GM23338 (cell line): ENCODE data around the gene INPP5D. TPM values are rescaled to one million over a fixed set of nuclear protein-coding genes. Genes with fewer than 3 reads are reported as not detected.

Experiments
- ATAC-seq: fragments of 200-7000 bp; cut with Tn5 transposase; 3 replicates; pipeline ENCODE4 v1.9.1; 2020
- DNase-seq: peaks from one replicate; pipeline ENCODE4 v3.0.0-alpha.2; 2015; ENCODE audit warnings: low spot score
- H2AFZ ChIP-seq: fragments of 200-600 bp; sonication (generic); 2 replicates; pipeline ENCODE4 v1.8.0; 2016; ENCODE audit warnings: antibody characterized with exemption, mild to moderate bottlenecking, moderate library complexity
- H3F3A ChIP-seq: fragments of 200-600 bp; sonication (generic); replicated peaks from 2 replicates; pipeline ENCODE4 v1.8.0; 2017; ENCODE audit warnings: antibody characterized with exemption, mixed run types, low read depth
- H3K27ac ChIP-seq: fragments of 200-600 bp; sonication (generic); 2 replicates; pipeline ENCODE4 v1.6.1; 2016; ENCODE audit warnings: low read depth
- H3K27me3 ChIP-seq: fragments of 200-600 bp; sonication (generic); 2 replicates; pipeline ENCODE4 v1.8.0; 2016; ENCODE audit warnings: mild to moderate bottlenecking, mixed run types, moderate library complexity; ENCODE audit not compliant: insufficient read depth
- H3K36me3 ChIP-seq: fragments of 200-600 bp; sonication (generic); 2 replicates; pipeline ENCODE4 v1.8.0; 2016; ENCODE audit warnings: mild to moderate bottlenecking; ENCODE audit not compliant: insufficient read depth
- H3K4me1 ChIP-seq: fragments of 200-600 bp; sonication (generic); 2 replicates; pipeline ENCODE4 v1.8.0; 2016; ENCODE audit warnings: mild to moderate bottlenecking, moderate library complexity; ENCODE audit not compliant: insufficient read depth
- H3K4me2 ChIP-seq: fragments of 200-600 bp; sonication (generic); 2 replicates; pipeline ENCODE4 v1.7.1; 2017; ENCODE audit warnings: mixed run types
- H3K4me3 ChIP-seq: fragments of 200-600 bp; sonication (generic); 2 replicates; pipeline ENCODE4 v1.6.1; 2016; ENCODE audit warnings: mixed run types
- H3K79me2 ChIP-seq: fragments of 200-600 bp; sonication (generic); replicated peaks from 2 replicates; pipeline ENCODE4 v1.8.0; 2017; ENCODE audit warnings: mild to moderate bottlenecking; ENCODE audit not compliant: insufficient read depth
- H3K9me2 ChIP-seq: fragments of 200-600 bp; sonication (generic); 2 replicates; pipeline ENCODE4 v1.8.0; 2017; ENCODE audit not compliant: insufficient read depth
- H4K20me1 ChIP-seq: fragments of 200-600 bp; sonication (generic); replicated peaks from 2 replicates; pipeline ENCODE4 v1.8.0; 2017; ENCODE audit warnings: mild to moderate bottlenecking; ENCODE audit not compliant: insufficient read depth
- H3K27ac Mint-ChIP-seq: 2 replicates; pipeline ENCODE4 v1.8.0; 2020; ENCODE audit warnings: inconsistent platforms, mild to moderate bottlenecking, moderate library complexity, mixed read lengths
- H3K27me3 Mint-ChIP-seq: 3 replicates; pipeline ENCODE4 v1.8.0; 2022; ENCODE audit warnings: low read depth, mild to moderate bottlenecking, moderate library complexity, mixed read lengths, inconsistent platforms; ENCODE audit not compliant: insufficient read depth, poor library complexity
- H3K36me3 Mint-ChIP-seq: 3 replicates; pipeline ENCODE4 v1.8.0; 2021; ENCODE audit warnings: low read depth, mild to moderate bottlenecking, inconsistent platforms, moderate library complexity, mixed read lengths
- H3K4me1 Mint-ChIP-seq: 3 replicates; pipeline ENCODE4 v1.8.0; 2020; ENCODE audit warnings: mild to moderate bottlenecking, inconsistent platforms, mixed read lengths
- H3K4me3 Mint-ChIP-seq: 3 replicates; pipeline ENCODE4 v1.8.0; 2021; ENCODE audit warnings: moderate library complexity, mild to moderate bottlenecking, inconsistent platforms, mixed read lengths
- H3K9me3 Mint-ChIP-seq: 3 replicates; pipeline ENCODE4 v1.8.0; 2020; ENCODE audit warnings: moderate library complexity, mild to moderate bottlenecking, inconsistent platforms, mixed read lengths
- EZH2phosphoT487 ChIP-seq: fragments of 200-600 bp; sonication (generic); IDR thresholded peaks from one replicate; pipeline ENCODE4 v1.8.1; 2018; ENCODE audit warnings: antibody characterized with exemption; ENCODE audit not compliant: unreplicated experiment
- JUNB ChIP-seq: IDR thresholded peaks from one replicate; pipeline ENCODE4 v1.6.1; 2016; ENCODE audit warnings: antibody characterized with exemption; ENCODE audit not compliant: unreplicated experiment
- NANOG ChIP-seq: IDR thresholded peaks from 2 replicates; pipeline ENCODE4 v1.6.1; 2016; ENCODE audit warnings: antibody characterized with exemption, borderline replicate concordance
- POLR2AphosphoS5 ChIP-seq: IDR thresholded peaks from 2 replicates; pipeline ENCODE4 v1.6.1; 2016; ENCODE audit warnings: antibody characterized with exemption, low read depth
- STAT1 ChIP-seq: IDR thresholded peaks from one replicate; pipeline ENCODE4 v1.6.1; 2016; ENCODE audit warnings: antibody characterized with exemption; ENCODE audit not compliant: unreplicated experiment
- ZNF114 ChIP-seq: fragments of 250-450 bp; sonication (Bioruptor Pico); IDR thresholded peaks from 2 replicates; pipeline ENCODE4 v1.5.0; 2020; ENCODE audit warnings: mild to moderate bottlenecking, moderate library complexity
- polyA plus RNA-seq: library from polyadenylated mRNA; unstranded; fragments of >200 nt; fragmentation: Nextera tagmentation; extraction: Ambion mirVana; gene quantifications from 2 replicates; pipeline ENCODE4 v1.2.1, GENCODE V29; 2016
- total RNA-seq: library from RNA; depleted of rRNA; stranded (reverse); fragments of >200 nt; shearing (Covaris generic); gene quantifications from 2 replicates; pipeline ENCODE4 v1.2.3, GENCODE V29; 2014
- TF ChIP-seq, protein P1 (sequence below): fragments of 250-450 bp; sonication (Bioruptor Pico); IDR thresholded peaks from 2 replicates; pipeline ENCODE4 v1.5.0; 2020; ENCODE audit warnings: mild to moderate bottlenecking, moderate library complexity

The INPP5D gene
- total and polyA plus RNA-seq, 2 experiments from 2014 or later, result 6.6 to 8.3 TPM

DNA sequence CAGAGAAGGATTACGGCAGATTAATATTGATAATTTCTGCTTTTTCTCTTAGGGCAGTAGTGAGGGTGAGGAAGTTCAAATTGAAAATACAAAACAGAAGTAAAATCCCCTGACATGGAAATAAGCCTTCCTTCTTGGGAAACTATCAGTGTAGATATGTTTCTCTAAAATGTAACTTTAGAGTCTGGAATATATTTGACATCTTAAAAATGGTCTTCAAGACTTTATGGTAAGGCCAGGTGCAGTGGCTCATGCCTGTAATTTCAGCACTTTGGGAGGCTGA, 33.0 kb downstream of the INPP5D start (continued):
- TF ChIP-seq, protein P1, sequence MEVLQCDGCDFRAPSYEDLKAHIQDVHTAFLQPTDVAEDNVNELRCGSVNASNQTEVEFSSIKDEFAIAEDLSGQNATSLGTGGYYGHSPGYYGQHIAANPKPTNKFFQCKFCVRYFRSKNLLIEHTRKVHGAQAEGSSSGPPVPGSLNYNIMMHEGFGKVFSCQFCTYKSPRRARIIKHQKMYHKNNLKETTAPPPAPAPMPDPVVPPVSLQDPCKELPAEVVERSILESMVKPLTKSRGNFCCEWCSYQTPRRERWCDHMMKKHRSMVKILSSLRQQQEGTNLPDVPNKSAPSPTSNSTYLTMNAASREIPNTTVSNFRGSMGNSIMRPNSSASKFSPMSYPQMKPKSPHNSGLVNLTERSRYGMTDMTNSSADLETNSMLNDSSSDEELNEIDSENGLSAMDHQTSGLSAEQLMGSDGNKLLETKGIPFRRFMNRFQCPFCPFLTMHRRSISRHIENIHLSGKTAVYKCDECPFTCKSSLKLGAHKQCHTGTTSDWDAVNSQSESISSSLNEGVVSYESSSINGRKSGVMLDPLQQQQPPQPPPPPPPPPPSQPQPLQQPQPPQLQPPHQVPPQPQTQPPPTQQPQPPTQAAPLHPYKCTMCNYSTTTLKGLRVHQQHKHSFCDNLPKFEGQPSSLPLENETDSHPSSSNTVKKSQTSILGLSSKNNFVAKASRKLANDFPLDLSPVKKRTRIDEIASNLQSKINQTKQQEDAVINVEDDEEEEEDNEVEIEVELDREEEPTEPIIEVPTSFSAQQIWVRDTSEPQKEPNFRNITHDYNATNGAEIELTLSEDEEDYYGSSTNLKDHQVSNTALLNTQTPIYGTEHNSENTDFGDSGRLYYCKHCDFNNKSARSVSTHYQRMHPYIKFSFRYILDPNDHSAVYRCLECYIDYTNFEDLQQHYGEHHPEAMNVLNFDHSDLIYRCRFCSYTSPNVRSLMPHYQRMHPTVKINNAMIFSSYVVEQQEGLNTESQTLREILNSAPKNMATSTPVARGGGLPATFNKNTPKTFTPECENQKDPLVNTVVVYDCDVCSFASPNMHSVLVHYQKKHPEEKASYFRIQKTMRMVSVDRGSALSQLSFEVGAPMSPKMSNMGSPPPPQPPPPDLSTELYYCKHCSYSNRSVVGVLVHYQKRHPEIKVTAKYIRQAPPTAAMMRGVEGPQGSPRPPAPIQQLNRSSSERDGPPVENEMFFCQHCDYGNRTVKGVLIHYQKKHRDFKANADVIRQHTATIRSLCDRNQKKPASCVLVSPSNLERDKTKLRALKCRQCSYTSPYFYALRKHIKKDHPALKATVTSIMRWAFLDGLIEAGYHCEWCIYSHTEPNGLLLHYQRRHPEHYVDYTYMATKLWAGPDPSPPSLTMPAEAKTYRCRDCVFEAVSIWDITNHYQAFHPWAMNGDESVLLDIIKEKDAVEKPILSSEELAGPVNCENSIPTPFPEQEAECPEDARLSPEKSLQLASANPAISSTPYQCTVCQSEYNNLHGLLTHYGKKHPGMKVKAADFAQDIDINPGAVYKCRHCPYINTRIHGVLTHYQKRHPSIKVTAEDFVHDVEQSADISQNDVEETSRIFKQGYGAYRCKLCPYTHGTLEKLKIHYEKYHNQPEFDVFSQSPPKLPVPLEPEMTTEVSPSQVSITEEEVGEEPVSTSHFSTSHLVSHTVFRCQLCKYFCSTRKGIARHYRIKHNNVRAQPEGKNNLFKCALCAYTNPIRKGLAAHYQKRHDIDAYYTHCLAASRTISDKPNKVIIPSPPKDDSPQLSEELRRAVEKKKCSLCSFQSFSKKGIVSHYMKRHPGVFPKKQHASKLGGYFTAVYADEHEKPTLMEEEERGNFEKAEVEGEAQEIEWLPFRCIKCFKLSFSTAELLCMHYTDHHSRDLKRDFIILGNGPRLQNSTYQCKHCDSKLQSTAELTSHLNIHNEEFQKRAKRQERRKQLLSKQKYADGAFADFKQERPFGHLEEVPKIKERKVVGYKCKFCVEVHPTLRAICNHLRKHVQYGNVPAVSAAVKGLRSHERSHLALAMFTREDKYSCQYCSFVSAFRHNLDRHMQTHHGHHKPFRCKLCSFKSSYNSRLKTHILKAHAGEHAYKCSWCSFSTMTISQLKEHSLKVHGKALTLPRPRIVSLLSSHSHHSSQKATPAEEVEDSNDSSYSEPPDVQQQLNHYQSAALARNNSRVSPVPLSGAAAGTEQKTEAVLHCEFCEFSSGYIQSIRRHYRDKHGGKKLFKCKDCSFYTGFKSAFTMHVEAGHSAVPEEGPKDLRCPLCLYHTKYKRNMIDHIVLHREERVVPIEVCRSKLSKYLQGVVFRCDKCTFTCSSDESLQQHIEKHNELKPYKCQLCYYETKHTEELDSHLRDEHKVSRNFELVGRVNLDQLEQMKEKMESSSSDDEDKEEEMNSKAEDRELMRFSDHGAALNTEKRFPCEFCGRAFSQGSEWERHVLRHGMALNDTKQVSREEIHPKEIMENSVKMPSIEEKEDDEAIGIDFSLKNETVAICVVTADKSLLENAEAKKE (CRISPR knock-in tag), result no peak

DNA sequence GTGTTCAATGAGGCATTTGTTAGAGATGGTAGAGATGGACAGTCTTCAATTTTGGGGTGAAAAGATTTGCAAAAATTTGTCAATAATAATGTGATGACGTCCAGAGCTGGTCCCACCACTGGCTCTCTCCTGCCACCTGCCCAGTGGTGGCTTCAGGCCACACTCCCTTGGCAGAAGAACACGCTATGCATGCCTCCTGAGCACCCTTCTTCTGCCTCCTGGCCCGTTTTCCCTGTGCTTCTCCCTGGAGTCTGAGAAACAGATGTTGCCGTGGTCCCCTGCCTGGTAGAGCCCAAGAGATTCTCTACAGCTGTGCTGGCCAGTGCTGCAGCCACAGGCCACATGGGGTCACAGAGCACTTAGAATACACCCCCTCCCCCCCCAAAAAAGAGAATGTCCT, 33.6 kb downstream of the INPP5D start:
- no peaks in the 10 kb centered on the region for H3K4me1 ChIP-seq
- H3K79me2 ChIP-seq, result no peaks in the 10 kb centered on the region
- H3K27ac ChIP-seq, result no peak overlapping the region
- no peak overlapping the region for H3K4me2 ChIP-seq
- Mint-ChIP-seq H3K27ac (no peak overlapping the region), H3K4me3 (no peak overlapping the region), H3K36me3 (no peaks in the 10 kb centered on the region), H3K9me3 (no peaks in the 10 kb centered on the region), H3K4me1 (peaks cover 6% of the 10 kb centered on the region; the same call in 1 of the 3 replicates), H3K27me3 (peaks cover 2% of the 10 kb centered on the region)
- H3K4me3 ChIP-seq, result no peak overlapping the region
- H3F3A ChIP-seq, result no peaks in the 10 kb centered on the region
- H3K36me3 ChIP-seq, result no peaks in the 10 kb centered on the region
- H4K20me1 ChIP-seq, result no peaks in the 10 kb centered on the region
- DNase-seq (no peak), ATAC-seq (no peak)
- H3K9me2 ChIP-seq, result no peaks in the 10 kb centered on the region
- no peaks in the 10 kb centered on the region for H3K27me3 ChIP-seq
- no peak overlapping the region for H2AFZ ChIP-seq
- TF ChIP-seq POLR2AphosphoS5 (no peak), EZH2phosphoT487 (no peak), ZNF114 (no peak), NANOG (no peak), STAT1 (no peak), JUNB (no peak)
- TF ChIP-seq, protein P1 (CRISPR knock-in tag), result no peak
